GM19025 (cell line): ENCODE data around the gene GPR142.

Source experiments
- ATAC-seq: cut with Tn5 transposase; IDR thresholded peaks from one replicate; pipeline ENCODE4 v1.9.1; 2021; ENCODE audit warnings: mild to moderate bottlenecking, low read depth, moderate library complexity; ENCODE audit not compliant: unreplicated experiment

Gene GPR142

GRCh38 chr17:74343526-74344284 is 23.6 kb upstream of the GPR142 start:
- no peak for ATAC-seq

- no peak for ATAC-seq
Observed at GRCh38 chr17:74344658-74345057, 22.6 kb upstream of the GPR142 start.

GRCh38 chr17:74345433-74346241 is 21.7 kb upstream of the GPR142 start:
- no peak for ATAC-seq

GRCh38 chr17:74347646-74348045 is 19.7 kb upstream of the GPR142 start:
- no peak for ATAC-seq

- no peak for ATAC-seq
Observed at GRCh38 chr17:74349120-74349519, 18.2 kb upstream of the GPR142 start.

- no peak for ATAC-seq
Observed at GRCh38 chr17:74350486-74350885, 16.8 kb upstream of the GPR142 start.

- ATAC-seq: no peak
Observed at GRCh38 chr17:74351552-74352210, 15.6 kb upstream of the GPR142 start.

- no peak for ATAC-seq
Observed at GRCh38 chr17:74353446-74354060, 13.8 kb upstream of the GPR142 start.

GRCh38 chr17:74354123-74354522 is 13.2 kb upstream of the GPR142 start:
- ATAC-seq: no peak

- no peak for ATAC-seq
Observed at GRCh38 chr17:74354561-74354960, 12.7 kb upstream of the GPR142 start.

GRCh38 chr17:74355065-74355464 is 12.2 kb upstream of the GPR142 start:
- ATAC-seq: no peak

- ATAC-seq: no peak
Observed at GRCh38 chr17:74356646-74357465, 10.4 kb upstream of the GPR142 start.

- ATAC-seq: no peak
Observed at GRCh38 chr17:74357466-74357809, 9.9 kb upstream of the GPR142 start.

GRCh38 chr17:74358697-74359096 is 8.6 kb upstream of the GPR142 start:
- ATAC-seq: no peak

GRCh38 chr17:74359916-74360315 is 7.4 kb upstream of the GPR142 start:
- no peak for ATAC-seq

- ATAC-seq: no peak
Observed at GRCh38 chr17:74360899-74361229, 6.4 kb upstream of the GPR142 start.

- ATAC-seq: no peak
Observed at GRCh38 chr17:74361230-74362068, 5.9 kb upstream of the GPR142 start, which contains the start of gene BTBD17. Gene BTBD17, minus strand, starts transcription at chr17:74361868. Its CDS starts 49 bp downstream, at chr17:74361819.

- no peak for ATAC-seq
Observed at GRCh38 chr17:74362069-74362405, 5.3 kb upstream of the GPR142 start.

GRCh38 chr17:74362810-74363498 is 4.4 kb upstream of the GPR142 start:
- no peak for ATAC-seq
